GM23338 (cell line): ENCODE measurements around the gene SPAG16. TPM values are rescaled to one million over a fixed set of nuclear protein-coding genes. Genes with fewer than 3 reads are reported as not detected.

Source experiments
- ATAC-seq: fragments of 200-7000 bp; cut with Tn5 transposase; 3 replicates; pipeline ENCODE4 v1.9.1; 2020
- DNase-seq: peaks from one replicate; pipeline ENCODE4 v3.0.0-alpha.2; 2015; ENCODE audit warnings: low spot score
- H2AFZ ChIP-seq: fragments of 200-600 bp; sonication (generic); 2 replicates; pipeline ENCODE4 v1.8.0; 2016; ENCODE audit warnings: antibody characterized with exemption, mild to moderate bottlenecking, moderate library complexity
- H3F3A ChIP-seq: fragments of 200-600 bp; sonication (generic); replicated peaks from 2 replicates; pipeline ENCODE4 v1.8.0; 2017; ENCODE audit warnings: antibody characterized with exemption, mixed run types, low read depth
- H3K27ac ChIP-seq: fragments of 200-600 bp; sonication (generic); 2 replicates; pipeline ENCODE4 v1.6.1; 2016; ENCODE audit warnings: low read depth
- H3K27me3 ChIP-seq: fragments of 200-600 bp; sonication (generic); 2 replicates; pipeline ENCODE4 v1.8.0; 2016; ENCODE audit warnings: mild to moderate bottlenecking, mixed run types, moderate library complexity; ENCODE audit not compliant: insufficient read depth
- H3K36me3 ChIP-seq: fragments of 200-600 bp; sonication (generic); 2 replicates; pipeline ENCODE4 v1.8.0; 2016; ENCODE audit warnings: mild to moderate bottlenecking; ENCODE audit not compliant: insufficient read depth
- H3K4me1 ChIP-seq: fragments of 200-600 bp; sonication (generic); 2 replicates; pipeline ENCODE4 v1.8.0; 2016; ENCODE audit warnings: mild to moderate bottlenecking, moderate library complexity; ENCODE audit not compliant: insufficient read depth
- H3K4me2 ChIP-seq: fragments of 200-600 bp; sonication (generic); 2 replicates; pipeline ENCODE4 v1.7.1; 2017; ENCODE audit warnings: mixed run types
- H3K4me3 ChIP-seq: fragments of 200-600 bp; sonication (generic); 2 replicates; pipeline ENCODE4 v1.6.1; 2016; ENCODE audit warnings: mixed run types
- H3K79me2 ChIP-seq: fragments of 200-600 bp; sonication (generic); replicated peaks from 2 replicates; pipeline ENCODE4 v1.8.0; 2017; ENCODE audit warnings: mild to moderate bottlenecking; ENCODE audit not compliant: insufficient read depth
- H3K9me2 ChIP-seq: fragments of 200-600 bp; sonication (generic); 2 replicates; pipeline ENCODE4 v1.8.0; 2017; ENCODE audit not compliant: insufficient read depth
- H4K20me1 ChIP-seq: fragments of 200-600 bp; sonication (generic); replicated peaks from 2 replicates; pipeline ENCODE4 v1.8.0; 2017; ENCODE audit warnings: mild to moderate bottlenecking; ENCODE audit not compliant: insufficient read depth
- H3K27ac Mint-ChIP-seq: 2 replicates; pipeline ENCODE4 v1.8.0; 2020; ENCODE audit warnings: inconsistent platforms, mild to moderate bottlenecking, moderate library complexity, mixed read lengths
- H3K27me3 Mint-ChIP-seq: 3 replicates; pipeline ENCODE4 v1.8.0; 2022; ENCODE audit warnings: low read depth, mild to moderate bottlenecking, moderate library complexity, mixed read lengths, inconsistent platforms; ENCODE audit not compliant: insufficient read depth, poor library complexity
- H3K36me3 Mint-ChIP-seq: 3 replicates; pipeline ENCODE4 v1.8.0; 2021; ENCODE audit warnings: low read depth, mild to moderate bottlenecking, inconsistent platforms, moderate library complexity, mixed read lengths
- H3K4me1 Mint-ChIP-seq: 3 replicates; pipeline ENCODE4 v1.8.0; 2020; ENCODE audit warnings: mild to moderate bottlenecking, inconsistent platforms, mixed read lengths
- H3K4me3 Mint-ChIP-seq: 3 replicates; pipeline ENCODE4 v1.8.0; 2021; ENCODE audit warnings: moderate library complexity, mild to moderate bottlenecking, inconsistent platforms, mixed read lengths
- H3K9me3 Mint-ChIP-seq: 3 replicates; pipeline ENCODE4 v1.8.0; 2020; ENCODE audit warnings: moderate library complexity, mild to moderate bottlenecking, inconsistent platforms, mixed read lengths
- CREB1 ChIP-seq: fragments of 250-450 bp; sonication (Bioruptor Pico); IDR thresholded peaks from 2 replicates; pipeline ENCODE4 v1.5.0; 2020; ENCODE audit warnings: low read depth, mild to moderate bottlenecking, moderate library complexity
- CTCF ChIP-seq, 2 experiments: fragments of 200-600 bp in 1 of 2; sonication (generic) in 1 of 2; conservative IDR thresholded peaks; 2 replicates each; pipeline versions ENCODE4 v1.5.1 to v1.6.1; 2016 to 2017; ENCODE audit warnings: antibody characterized with exemption in 2 of 2, low read depth in 2 of 2, mild to moderate bottlenecking in 2 of 2, moderate library complexity in 1 of 2
- ETS1 ChIP-seq: IDR thresholded peaks from 2 replicates; pipeline ENCODE4 v1.6.1; 2016; ENCODE audit warnings: antibody characterized with exemption
- JUNB ChIP-seq: IDR thresholded peaks from one replicate; pipeline ENCODE4 v1.6.1; 2016; ENCODE audit warnings: antibody characterized with exemption; ENCODE audit not compliant: unreplicated experiment
- POLR2AphosphoS5 ChIP-seq: IDR thresholded peaks from 2 replicates; pipeline ENCODE4 v1.6.1; 2016; ENCODE audit warnings: antibody characterized with exemption, low read depth
- REST ChIP-seq: IDR thresholded peaks from one replicate; pipeline ENCODE4 v1.6.1; 2018; ENCODE audit warnings: antibody characterized with exemption; ENCODE audit not compliant: unreplicated experiment
- STAT1 ChIP-seq: IDR thresholded peaks from one replicate; pipeline ENCODE4 v1.6.1; 2016; ENCODE audit warnings: antibody characterized with exemption; ENCODE audit not compliant: unreplicated experiment
- ZNF331 ChIP-seq: fragments of 250-450 bp; sonication (Bioruptor Pico); IDR thresholded peaks from 2 replicates; pipeline ENCODE4 v1.5.0; 2020; ENCODE audit warnings: low read depth, mild to moderate bottlenecking, moderate library complexity
- ZNF462 ChIP-seq: fragments of 250-450 bp; sonication (Bioruptor Pico); IDR thresholded peaks from 2 replicates; pipeline ENCODE4 v1.5.0; 2020; ENCODE audit warnings: mild to moderate bottlenecking, moderate library complexity
- polyA plus RNA-seq: library from polyadenylated mRNA; unstranded; fragments of >200 nt; fragmentation: Nextera tagmentation; extraction: Ambion mirVana; gene quantifications from 2 replicates; pipeline ENCODE4 v1.2.1, GENCODE V29; 2016
- total RNA-seq: library from RNA; depleted of rRNA; stranded (reverse); fragments of >200 nt; shearing (Covaris generic); gene quantifications from 2 replicates; pipeline ENCODE4 v1.2.3, GENCODE V29; 2014

Gene SPAG16
- total and polyA plus RNA-seq, 2 experiments from 2014 or later = 19.7 to 47.8 TPM

- TF ChIP-seq ZNF462 (no peak), POLR2AphosphoS5 (no peak)
Measured at GRCh38 chr2:214232271-214232670, 948.0 kb downstream of the SPAG16 start (continued).

- Histone ChIP-seq H3K36me3 (no peaks in the 10 kb centered on the region), H3K4me3 (no peak overlapping the region), H3K4me2 (no peak overlapping the region), H3K9me2 (no peaks in the 10 kb centered on the region), H4K20me1 (no peaks in the 10 kb centered on the region), H3K27me3 (no peaks in the 10 kb centered on the region), H2AFZ (no peak overlapping the region), H3K79me2 (no peaks in the 10 kb centered on the region), H3K27ac (no peak overlapping the region), H3F3A (no peaks in the 10 kb centered on the region), H3K4me1 (no peaks in the 10 kb centered on the region)
- no peaks in the 10 kb centered on the region for H3K4me1 Mint-ChIP-seq
- no peak for ATAC-seq
- H3K9me3 Mint-ChIP-seq = no peaks in the 10 kb centered on the region; the same call in 2 of the 3 replicates
- H3K4me3 Mint-ChIP-seq = no peak overlapping the region
- no peak overlapping the region for H3K27ac Mint-ChIP-seq
- no peak for DNase-seq
- no peaks in the 10 kb centered on the region for H3K36me3 Mint-ChIP-seq
- no peaks in the 10 kb centered on the region for H3K27me3 Mint-ChIP-seq
- TF ChIP-seq CTCF (conservative IDR thresholded peaks at IDR 0.05; ENCODE audit: low read depth in 2 of 2) = no peak
- no peak for TF ChIP-seq ETS1
- TF ChIP-seq JUNB = no peak
- no peak for TF ChIP-seq REST
- TF ChIP-seq CREB1 = no peak
- no peak for TF ChIP-seq ZNF331 (CRISPR knock-in tag)
- TF ChIP-seq STAT1 = no peak
Measured at GRCh38 chr2:214233164-214233563, 948.9 kb downstream of the SPAG16 start.
